K562 treated with DMSO at 1 percent for 4 hours (cell line): Measurements from ENCODE around the gene TMEM174. TPM values are rescaled to one million over a fixed set of nuclear protein-coding genes. Genes with fewer than 3 reads are reported as not detected.

Source experiments
- total RNA-seq: library from RNA; unstranded; fragments of 300-600 nt; gene quantifications from 2 replicates; pipeline ENCODE4 v1.2.3, GENCODE V29; 2022; ENCODE audit not compliant: insufficient read depth

The TMEM174 gene, protein sequence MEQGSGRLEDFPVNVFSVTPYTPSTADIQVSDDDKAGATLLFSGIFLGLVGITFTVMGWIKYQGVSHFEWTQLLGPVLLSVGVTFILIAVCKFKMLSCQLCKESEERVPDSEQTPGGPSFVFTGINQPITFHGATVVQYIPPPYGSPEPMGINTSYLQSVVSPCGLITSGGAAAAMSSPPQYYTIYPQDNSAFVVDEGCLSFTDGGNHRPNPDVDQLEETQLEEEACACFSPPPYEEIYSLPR
- total RNA-seq = not detected in 2 replicates

DNA sequence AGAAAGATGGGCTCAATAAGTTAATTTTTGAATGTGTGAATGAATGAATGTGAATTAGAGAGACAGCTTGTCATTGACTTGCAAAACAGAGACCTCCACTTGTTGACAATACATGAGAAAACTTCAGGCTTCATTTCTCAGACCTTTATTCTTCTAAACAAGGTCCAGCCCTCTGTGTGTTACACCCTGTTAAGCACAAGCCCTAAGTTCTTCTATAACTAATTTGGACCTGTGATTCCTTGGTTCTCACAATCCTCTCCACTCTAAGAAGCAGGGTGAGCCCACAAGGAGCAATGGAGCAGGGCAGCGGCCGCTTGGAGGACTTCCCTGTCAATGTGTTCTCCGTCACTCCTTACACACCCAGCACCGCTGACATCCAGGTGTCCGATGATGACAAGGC lies at the start of gene TMEM174:
TSS of gene TMEM174 (plus strand) at position 243 of the 400 bp plus-strand sequence. CDS start at position 294, 51 bp downstream.

Other genes starting within 250 kb of the TMEM174 start
- gene FCHO2, start 217.2 kb upstream of the TMEM174 start, total RNA-seq = 3.8 and 6.1 TPM in 2 replicates
- not detected in 2 replicates for gene TMEM171, start 52.6 kb upstream of the TMEM174 start, total RNA-seq